NK-92 treated with Interleukin-12 subunit alpha and Interleukin-12 subunit beta, amount 100 ng/mL, for 24 hours (cell line): ENCODE data around the gene ST3GAL4.
"Not testable (repeated sequence)": the region's sequence is repeated elsewhere in the genome, so short reads cannot be mapped to it uniquely, and the experiment has no call there.

Experiments
- DNase-seq: peaks from one replicate; lab custom pipeline; 2025; lab: John Stamatoyannopoulos, UW

The ST3GAL4 gene

DNA sequence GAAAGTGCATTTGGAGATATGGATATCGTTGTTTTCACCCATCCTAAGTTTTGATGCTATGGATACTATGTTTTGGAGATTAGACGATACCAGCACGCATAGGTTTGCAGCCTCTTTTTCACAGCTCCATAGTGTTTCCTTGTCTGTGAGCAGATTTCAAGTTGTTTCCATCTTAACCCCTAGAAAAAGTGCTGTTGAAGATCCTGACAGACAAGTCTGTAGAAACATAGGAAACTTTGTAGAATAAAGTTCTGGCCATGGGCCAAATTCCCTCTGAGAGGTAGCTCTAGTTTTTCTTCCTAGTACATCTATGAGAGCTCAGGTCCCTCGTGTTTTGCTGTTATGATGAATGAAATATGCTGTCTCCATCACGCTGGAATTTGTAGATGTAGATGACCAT lies 32.4 kb downstream of the ST3GAL4 start:
- no peak for DNase-seq

- no peak for DNase-seq
Observed at GRCh38 chr11:126390272-126390867, 34.9 kb downstream of the ST3GAL4 start.

GRCh38 chr11:126391286-126391954 lies 35.9 kb downstream of the ST3GAL4 start:
- no peak for DNase-seq

DNA sequence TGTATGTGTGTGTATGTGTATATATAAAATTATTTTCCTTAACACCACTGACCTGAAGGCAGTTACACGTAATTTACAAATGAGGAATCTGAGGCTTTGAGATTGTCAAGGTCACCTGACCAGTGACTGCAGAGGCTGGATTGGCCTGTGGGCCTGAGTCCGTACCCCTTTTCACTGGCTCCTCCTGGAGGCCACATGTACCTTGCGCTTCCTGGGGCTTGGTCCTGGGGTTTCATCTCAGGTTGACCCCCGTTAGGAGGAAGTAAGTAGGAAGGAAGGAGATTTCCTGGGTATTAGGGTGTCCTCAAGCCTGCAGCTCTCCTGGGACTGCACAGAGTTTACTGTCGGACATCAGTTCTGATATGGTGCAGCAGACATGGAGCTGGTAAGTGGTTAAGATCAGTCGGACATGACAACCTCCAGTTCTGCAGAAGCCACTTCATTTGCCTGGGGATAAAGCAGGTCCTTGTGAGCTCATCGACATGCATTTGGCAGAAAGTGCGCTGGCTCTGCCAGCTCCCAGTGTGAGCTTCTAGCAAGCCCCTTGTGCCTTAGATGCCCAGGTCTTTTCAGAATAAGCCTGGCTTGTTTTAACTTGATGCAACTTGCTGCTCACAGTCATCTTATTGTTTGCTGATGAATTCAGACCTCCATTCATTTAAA lies 36.6 kb downstream of the ST3GAL4 start:
- DNase-seq = no peak

DNA sequence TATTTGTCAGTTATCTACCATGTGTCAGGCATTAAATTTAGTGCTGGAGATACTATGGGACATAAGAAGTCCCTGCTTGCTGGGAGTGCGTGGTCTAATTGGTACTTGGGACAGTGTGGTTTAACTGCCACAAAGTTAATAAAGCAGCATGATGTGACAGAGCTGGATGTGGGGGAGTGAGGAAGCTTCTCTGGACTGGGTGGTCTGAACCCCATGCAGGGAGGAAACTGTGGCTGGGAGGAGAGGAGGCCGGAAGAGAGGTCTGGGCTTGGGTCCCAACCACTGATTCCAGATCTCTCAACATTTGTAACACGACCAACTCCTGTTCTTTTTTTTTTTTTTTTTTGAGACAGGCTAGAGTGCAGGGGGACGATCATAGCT lies 37.1 kb downstream of the ST3GAL4 start:
- no peak for DNase-seq

GRCh38 chr11:126393143-126393542 lies 37.7 kb downstream of the ST3GAL4 start:
- no peak for DNase-seq

GRCh38 chr11:126394036-126394435 lies 38.5 kb downstream of the ST3GAL4 start:
- DNase-seq = no peak

DNA sequence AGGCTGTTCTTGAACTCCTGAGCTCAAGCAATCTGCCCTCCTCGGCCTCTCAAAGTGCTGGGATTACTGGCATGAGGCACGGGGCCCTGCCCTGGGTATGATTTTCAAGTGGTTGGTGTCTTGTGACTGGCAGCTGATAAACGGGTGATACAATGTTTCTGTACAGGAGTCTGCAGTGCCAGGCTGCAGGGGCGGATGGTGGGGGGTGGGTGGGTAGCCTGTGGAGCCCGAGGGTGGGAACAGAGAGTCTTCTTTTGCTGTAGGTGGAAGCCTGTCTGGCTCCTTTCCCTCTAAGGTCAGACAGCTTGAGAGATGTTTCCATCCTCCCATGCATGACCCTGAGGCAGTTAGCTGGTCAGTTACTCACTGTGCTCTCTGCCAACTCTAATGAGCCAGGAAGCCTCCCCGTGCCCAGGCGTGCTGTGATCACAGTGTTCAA lies 39.2 kb downstream of the ST3GAL4 start:
- not testable (repeated sequence) for DNase-seq

GRCh38 chr11:126395784-126396183 lies 40.3 kb downstream of the ST3GAL4 start:
- DNase-seq = not testable (repeated sequence)

- DNase-seq = not testable (repeated sequence)
Observed at GRCh38 chr11:126396266-126396665, 40.8 kb downstream of the ST3GAL4 start.

DNA sequence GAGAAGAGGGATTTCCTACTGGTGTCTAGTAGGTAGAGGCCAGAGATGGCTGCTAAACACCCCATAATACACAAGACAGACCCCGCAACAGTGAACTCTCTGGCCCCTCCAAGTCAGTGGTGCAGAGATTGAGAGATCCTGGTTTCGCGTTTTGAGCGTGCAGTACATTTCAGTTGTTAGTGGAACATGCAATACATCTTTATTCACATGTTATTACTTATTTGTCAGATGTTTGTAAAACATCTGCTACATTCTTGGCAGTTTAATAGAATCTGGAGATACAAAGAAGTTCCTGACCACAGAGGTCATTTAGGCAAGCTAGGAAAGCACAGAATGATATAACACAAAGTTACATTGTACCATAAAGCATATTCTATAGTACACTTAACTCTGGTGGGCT lies 41.5 kb downstream of the ST3GAL4 start:
- no peak for DNase-seq

- no peak for DNase-seq
Observed at GRCh38 chr11:126398296-126398695, 42.8 kb downstream of the ST3GAL4 start.

GRCh38 chr11:126398721-126399120 lies 43.2 kb downstream of the ST3GAL4 start:
- no peak for DNase-seq

- DNase-seq = no peak
Observed at GRCh38 chr11:126400019-126400418, 44.5 kb downstream of the ST3GAL4 start.

DNA sequence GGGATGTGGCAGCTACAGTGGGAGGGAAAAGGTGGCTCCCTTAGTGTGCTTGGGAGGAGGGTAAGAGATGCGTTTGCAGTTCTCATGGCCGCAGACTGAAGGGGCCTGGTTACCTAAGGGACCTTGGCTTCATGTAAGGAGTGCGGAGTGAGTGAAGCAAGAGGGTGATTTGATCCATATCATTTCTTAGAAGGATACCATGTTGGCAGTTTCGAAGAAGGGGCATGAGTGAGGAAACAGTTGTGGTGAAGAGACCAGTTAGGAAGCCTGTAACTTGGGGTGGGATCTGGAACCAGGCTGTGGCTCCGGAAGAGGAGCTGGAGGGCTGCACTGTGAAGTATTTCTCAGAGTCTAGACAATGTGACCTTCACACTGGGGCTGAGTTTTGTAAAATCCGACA lies 45.0 kb downstream of the ST3GAL4 start:
- no peak for DNase-seq

- no peak for DNase-seq
Observed at GRCh38 chr11:126403022-126403581, 47.6 kb downstream of the ST3GAL4 start.

DNA sequence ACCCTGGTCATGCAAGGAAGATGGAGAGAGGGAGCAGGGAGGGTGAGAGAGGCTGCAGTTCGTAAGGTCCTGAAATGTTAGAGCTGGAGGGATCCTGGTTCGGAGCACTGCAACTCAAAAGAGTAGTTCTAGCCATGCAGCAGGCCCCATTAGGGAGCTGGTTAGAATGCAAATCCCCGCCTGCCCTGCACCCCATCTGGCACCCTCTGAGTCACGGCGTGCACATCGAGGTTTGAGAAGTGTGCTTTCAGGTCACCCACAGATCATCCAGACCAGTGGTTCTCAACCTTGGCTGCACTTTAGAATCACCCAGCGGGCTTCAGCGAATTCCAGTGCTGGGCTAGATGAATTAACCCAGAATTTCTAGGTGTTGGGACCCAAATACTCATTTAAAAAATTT lies 48.2 kb downstream of the ST3GAL4 start:
- no peak for DNase-seq

DNA sequence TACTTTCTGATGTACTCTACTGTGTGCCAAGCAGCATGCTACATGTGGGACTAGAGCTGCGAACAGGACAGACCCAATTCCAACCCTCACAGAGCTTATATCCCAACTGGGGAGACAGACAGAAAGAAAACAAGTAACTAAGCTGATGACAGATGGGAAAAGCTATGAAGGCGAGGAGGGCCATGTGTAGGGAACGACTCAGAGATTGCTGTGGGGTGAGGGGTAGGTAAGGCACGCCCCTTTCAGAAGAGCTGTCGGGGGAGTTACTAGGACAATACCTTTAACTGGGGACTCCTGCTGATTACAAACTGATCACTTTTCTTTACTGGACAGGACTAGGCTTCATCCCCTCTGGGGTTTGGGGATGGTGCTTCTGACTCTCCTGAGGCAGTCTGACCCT lies 48.9 kb downstream of the ST3GAL4 start:
- DNase-seq = no peak

- DNase-seq = no peak
Observed at GRCh38 chr11:126405374-126405773, 49.9 kb downstream of the ST3GAL4 start.

DNA sequence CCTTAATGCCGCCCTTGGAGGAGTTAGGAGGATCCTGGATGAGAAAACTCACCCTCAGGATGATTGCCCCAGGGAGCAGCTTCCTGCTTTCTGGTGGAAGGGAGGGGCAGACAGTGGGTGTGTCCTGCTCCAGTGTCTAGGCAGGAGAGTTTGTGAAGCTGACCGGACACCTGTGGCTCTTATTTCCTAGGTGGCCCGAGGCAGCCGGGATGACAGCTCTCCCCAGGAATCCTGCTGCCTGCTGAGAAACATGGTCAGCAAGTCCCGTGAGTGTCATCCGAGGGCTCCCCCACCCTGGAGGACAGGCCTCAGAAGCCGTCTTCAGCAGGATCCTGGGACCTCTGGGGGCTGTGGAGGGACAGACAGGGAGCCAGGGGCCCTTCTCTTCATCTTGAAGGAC lies 50.4 kb downstream of the ST3GAL4 start:
- no peak for DNase-seq

- DNase-seq = no peak
Observed at GRCh38 chr11:126406368-126406767, 50.9 kb downstream of the ST3GAL4 start.

- DNase-seq = no peak
Observed at GRCh38 chr11:126407101-126407521, 51.6 kb downstream of the ST3GAL4 start.

DNA sequence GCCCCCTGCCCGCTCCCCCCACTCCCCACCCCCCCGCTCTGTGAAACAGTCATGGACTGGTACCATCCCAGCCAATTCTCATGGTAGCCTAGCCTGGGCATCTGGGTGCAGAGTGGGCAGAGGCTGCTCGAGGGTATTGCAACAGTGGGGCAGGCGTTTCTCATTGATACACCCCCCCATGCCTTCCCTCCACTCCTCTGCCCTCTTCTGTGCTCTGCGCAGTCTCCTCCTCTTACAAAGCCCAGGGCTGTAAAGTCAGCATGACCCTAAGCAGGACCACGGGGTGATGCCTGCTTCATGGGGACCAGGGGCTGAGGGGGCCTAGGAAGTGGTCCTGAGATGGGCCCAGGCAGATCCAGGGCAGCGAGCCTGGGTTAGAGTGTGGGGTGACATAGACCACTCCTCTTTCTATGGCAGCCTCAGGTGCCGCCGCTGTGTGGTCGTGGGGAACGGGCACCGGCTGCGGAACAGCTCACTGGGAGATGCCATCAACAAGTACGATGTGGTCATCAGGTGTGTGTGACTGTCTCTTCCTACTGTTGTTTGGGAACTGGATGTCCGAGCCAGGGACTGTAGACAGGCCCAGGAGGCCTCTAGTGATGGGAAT lies 52.3 kb downstream of the ST3GAL4 start:
- DNase-seq = no peak
